ENCODE results near the gene ZFYVE28.
A peak's percentile ranks its signal among the peaks of the same experiment; 100 is the strongest.

ZFYVE28 gene

GRCh38 chr4:2409381-2409783 is 9.1 kb downstream of the ZFYVE28 start:
- Histone ChIP-seq H3K4me3 (ENCODE audit: low read length) (no peak overlapping the region), H3K36me3 (ENCODE audit: control insufficient read depth, insufficient read depth, low read length) (no peaks in the 10 kb centered on the region)

GRCh38 chr4:2408976-2409375 is 9.5 kb downstream of the ZFYVE28 start:
- Histone ChIP-seq H3K4me3 (ENCODE audit: low read length) (no peak overlapping the region), H3K4me1 (ENCODE audit: control insufficient read depth, insufficient read depth, low read length) (peaks cover 35% of the 10 kb centered on the region), H3K9me3 (ENCODE audit: control insufficient read depth, low read length) (no peaks in the 10 kb centered on the region), H3K9ac (ENCODE audit: low read length) (no peak overlapping the region), H3K36me3 (ENCODE audit: control insufficient read depth, insufficient read depth, low read length) (no peaks in the 10 kb centered on the region), H3K27me3 (ENCODE audit: control insufficient read depth, insufficient read depth, low read length) (no peaks in the 10 kb centered on the region)

More at GRCh38 chr4:2409381-2409783, 9.1 kb downstream of the ZFYVE28 start:
- Histone ChIP-seq H3K9ac (ENCODE audit: low read length) (no peak overlapping the region), H3K4me1 (ENCODE audit: control insufficient read depth, insufficient read depth, low read length) (peaks cover 39% of the 10 kb centered on the region), H3K9me3 (ENCODE audit: control insufficient read depth, low read length) (no peaks in the 10 kb centered on the region), H3K27me3 (ENCODE audit: control insufficient read depth, insufficient read depth, low read length) (no peaks in the 10 kb centered on the region)

- H3K4me1 ChIP-seq (ENCODE audit: control insufficient read depth, insufficient read depth, low read length), result peaks cover 30% of the 10 kb centered on the region
- no peak overlapping the region for H3K4me3 ChIP-seq (ENCODE audit: low read length)
- no peaks in the 10 kb centered on the region for H3K36me3 ChIP-seq (ENCODE audit: control insufficient read depth, insufficient read depth, low read length)
- no peaks in the 10 kb centered on the region for H3K27me3 ChIP-seq (ENCODE audit: control insufficient read depth, insufficient read depth, low read length)
- H3K9ac ChIP-seq (ENCODE audit: low read length), result no peak overlapping the region
- no peaks in the 10 kb centered on the region for H3K9me3 ChIP-seq (ENCODE audit: control insufficient read depth, low read length)
These were observed 10.0 kb downstream of the ZFYVE28 start for GRCh38 chr4:2408401-2408958.

GRCh38 chr4:2407991-2408342 is 10.5 kb downstream of the ZFYVE28 start:
- Histone ChIP-seq H3K4me3 (ENCODE audit: low read length) (no peak overlapping the region), H3K36me3 (ENCODE audit: control insufficient read depth, insufficient read depth, low read length) (no peaks in the 10 kb centered on the region), H3K4me1 (ENCODE audit: control insufficient read depth, insufficient read depth, low read length) (peaks cover 29% of the 10 kb centered on the region), H3K27me3 (ENCODE audit: control insufficient read depth, insufficient read depth, low read length) (peaks cover 4% of the 10 kb centered on the region), H3K9me3 (ENCODE audit: control insufficient read depth, low read length) (no peaks in the 10 kb centered on the region), H3K9ac (ENCODE audit: low read length) (no peak overlapping the region)

GRCh38 chr4:2406920-2407319 is 11.5 kb downstream of the ZFYVE28 start:
- H3K36me3 ChIP-seq (ENCODE audit: control insufficient read depth, insufficient read depth, low read length), result no peaks in the 10 kb centered on the region
- H3K27me3 ChIP-seq (ENCODE audit: control insufficient read depth, insufficient read depth, low read length), result peaks cover 6% of the 10 kb centered on the region
- H3K4me3 ChIP-seq (ENCODE audit: low read length), result no peak overlapping the region
- H3K4me1 ChIP-seq (ENCODE audit: control insufficient read depth, insufficient read depth, low read length), result peaks cover 29% of the 10 kb centered on the region
- H3K9ac ChIP-seq (ENCODE audit: low read length), result no peak overlapping the region
- no peaks in the 10 kb centered on the region for H3K9me3 ChIP-seq (ENCODE audit: control insufficient read depth, low read length)

GRCh38 chr4:2406406-2406805 is 12.0 kb downstream of the ZFYVE28 start:
- Histone ChIP-seq H3K4me3 (ENCODE audit: low read length) (no peak overlapping the region), H3K9me3 (ENCODE audit: control insufficient read depth, low read length) (no peaks in the 10 kb centered on the region), H3K4me1 (ENCODE audit: control insufficient read depth, insufficient read depth, low read length) (peaks cover 29% of the 10 kb centered on the region), H3K9ac (ENCODE audit: low read length) (no peak overlapping the region), H3K27me3 (ENCODE audit: control insufficient read depth, insufficient read depth, low read length) (peaks cover 10% of the 10 kb centered on the region), H3K36me3 (ENCODE audit: control insufficient read depth, insufficient read depth, low read length) (no peaks in the 10 kb centered on the region)

GRCh38 chr4:2402941-2403340 is 15.5 kb downstream of the ZFYVE28 start:
- H3K9me3 ChIP-seq (ENCODE audit: control insufficient read depth, low read length), result no peaks in the 10 kb centered on the region
- H3K9ac ChIP-seq (ENCODE audit: low read length), result no peak overlapping the region
- peaks cover 20% of the 10 kb centered on the region for H3K4me1 ChIP-seq (ENCODE audit: control insufficient read depth, insufficient read depth, low read length)
- peaks cover 11% of the 10 kb centered on the region for H3K27me3 ChIP-seq (ENCODE audit: control insufficient read depth, insufficient read depth, low read length)
- H3K36me3 ChIP-seq (ENCODE audit: control insufficient read depth, insufficient read depth, low read length), result no peaks in the 10 kb centered on the region
- no peak overlapping the region for H3K4me3 ChIP-seq (ENCODE audit: low read length)

- Histone ChIP-seq H3K9me3 (ENCODE audit: control insufficient read depth, low read length) (no peaks in the 10 kb centered on the region), H3K9ac (ENCODE audit: low read length) (peak overlapping the region; percentile 27), H3K27me3 (ENCODE audit: control insufficient read depth, insufficient read depth, low read length) (peaks cover 11% of the 10 kb centered on the region), H3K4me3 (ENCODE audit: low read length) (no peak overlapping the region), H3K4me1 (ENCODE audit: control insufficient read depth, insufficient read depth, low read length) (peaks cover 20% of the 10 kb centered on the region), H3K36me3 (ENCODE audit: control insufficient read depth, insufficient read depth, low read length) (no peaks in the 10 kb centered on the region)
These were observed 16.2 kb downstream of the ZFYVE28 start for GRCh38 chr4:2402048-2402842.

GRCh38 chr4:2401610-2401983 is 16.8 kb downstream of the ZFYVE28 start:
- no peaks in the 10 kb centered on the region for H3K36me3 ChIP-seq (ENCODE audit: control insufficient read depth, insufficient read depth, low read length)
- H3K9ac ChIP-seq (ENCODE audit: low read length), result no peak overlapping the region
- H3K9me3 ChIP-seq (ENCODE audit: control insufficient read depth, low read length), result no peaks in the 10 kb centered on the region
- H3K4me1 ChIP-seq (ENCODE audit: control insufficient read depth, insufficient read depth, low read length), result peaks cover 20% of the 10 kb centered on the region
- H3K4me3 ChIP-seq (ENCODE audit: low read length), result no peak overlapping the region
- peaks cover 11% of the 10 kb centered on the region for H3K27me3 ChIP-seq (ENCODE audit: control insufficient read depth, insufficient read depth, low read length)

GRCh38 chr4:2400841-2401609 is 17.4 kb downstream of the ZFYVE28 start:
- H3K9me3 ChIP-seq (ENCODE audit: control insufficient read depth, low read length), result no peaks in the 10 kb centered on the region
- H3K9ac ChIP-seq (ENCODE audit: low read length), result no peak overlapping the region
- H3K36me3 ChIP-seq (ENCODE audit: control insufficient read depth, insufficient read depth, low read length), result no peaks in the 10 kb centered on the region
- H3K4me3 ChIP-seq (ENCODE audit: low read length), result no peak overlapping the region
- H3K4me1 ChIP-seq (ENCODE audit: control insufficient read depth, insufficient read depth, low read length), result peaks cover 20% of the 10 kb centered on the region
- peaks cover 11% of the 10 kb centered on the region for H3K27me3 ChIP-seq (ENCODE audit: control insufficient read depth, insufficient read depth, low read length)

- no peak overlapping the region for H3K4me3 ChIP-seq (ENCODE audit: low read length)
- H3K9ac ChIP-seq (ENCODE audit: low read length), result no peak overlapping the region
- peaks cover 28% of the 10 kb centered on the region for H3K4me1 ChIP-seq (ENCODE audit: control insufficient read depth, insufficient read depth, low read length)
- no peaks in the 10 kb centered on the region for H3K9me3 ChIP-seq (ENCODE audit: control insufficient read depth, low read length)
- no peaks in the 10 kb centered on the region for H3K36me3 ChIP-seq (ENCODE audit: control insufficient read depth, insufficient read depth, low read length)
- peaks cover 11% of the 10 kb centered on the region for H3K27me3 ChIP-seq (ENCODE audit: control insufficient read depth, insufficient read depth, low read length)
These were observed 18.7 kb downstream of the ZFYVE28 start for GRCh38 chr4:2399631-2400190.

- H3K36me3 ChIP-seq (ENCODE audit: control insufficient read depth, insufficient read depth, low read length), result no peaks in the 10 kb centered on the region
- no peak overlapping the region for H3K4me3 ChIP-seq (ENCODE audit: low read length)
- H3K27me3 ChIP-seq (ENCODE audit: control insufficient read depth, insufficient read depth, low read length), result peaks cover 11% of the 10 kb centered on the region
- no peaks in the 10 kb centered on the region for H3K9me3 ChIP-seq (ENCODE audit: control insufficient read depth, low read length)
- peaks cover 29% of the 10 kb centered on the region for H3K4me1 ChIP-seq (ENCODE audit: control insufficient read depth, insufficient read depth, low read length)
- no peak overlapping the region for H3K9ac ChIP-seq (ENCODE audit: low read length)
These were observed 19.2 kb downstream of the ZFYVE28 start for GRCh38 chr4:2399216-2399615.

Measured in mucosa of stomach (tissue), 1 donor.